DMS114 treated with DMSO at 0.1 percent for 48 hours (cell line): ENCODE data around the gene CCDC110.

ENCODE experiments used
- DNase-seq: peaks from one replicate; lab custom pipeline; 2025; ENCODE audit not compliant: unreplicated experiment; lab: John Stamatoyannopoulos, UW

CCDC110 gene

GRCh38 chr4:185424905-185425646 lies 46.5 kb downstream of the CCDC110 start:
- peak; percentile 50 for DNase-seq

GRCh38 chr4:185421366-185422124 lies 50.0 kb downstream of the CCDC110 start:
- no peak for DNase-seq

GRCh38 chr4:185416955-185417354 lies 54.6 kb downstream of the CCDC110 start:
- no peak for DNase-seq

- no peak for DNase-seq
These were observed 59.1 kb downstream of the CCDC110 start for GRCh38 chr4:185412412-185412811.

- DNase-seq = no peak
These were observed 59.7 kb downstream of the CCDC110 start for GRCh38 chr4:185411849-185412248.

- DNase-seq = no peak
These were observed 63.1 kb downstream of the CCDC110 start for GRCh38 chr4:185408432-185408831.

GRCh38 chr4:185405296-185405999 lies 66.1 kb downstream of the CCDC110 start:
- DNase-seq = no peak

- no peak for DNase-seq
These were observed 67.5 kb downstream of the CCDC110 start for GRCh38 chr4:185404031-185404430.

GRCh38 chr4:185399466-185399865 lies 72.1 kb downstream of the CCDC110 start:
- no peak for DNase-seq

GRCh38 chr4:185398618-185399017 lies 72.9 kb downstream of the CCDC110 start:
- DNase-seq = no peak

- peak; percentile 20 for DNase-seq
These were observed 74.7 kb downstream of the CCDC110 start, which contains the start of gene ANKRD37 for GRCh38 chr4:185396724-185397385. TSS of gene ANKRD37 (plus strand) at chr4:185396841. CDS start at chr4:185396924, 83 bp downstream.

- DNase-seq = peak; percentile 86
These were observed 75.4 kb downstream of the CCDC110 start for GRCh38 chr4:185395956-185396723.

GRCh38 chr4:185395238-185395955 lies 76.1 kb downstream of the CCDC110 start, which contains the start of gene LRP2BP:
TSS of gene LRP2BP (minus strand) at chr4:185395924. CDS start at chr4:185378186, 17,738 bp downstream.
- peak; percentile 37 for DNase-seq
